OCI-LY1 (cell line): ENCODE data around the gene TRIOBP.

Experiments used
- H2AFZ ChIP-seq: fragments of 200-600 bp; sonication (generic), shearing (Covaris generic); 2 replicates; pipeline ENCODE4 v1.6.0; 2014; ENCODE audit warnings: antibody characterized with exemption, mild to moderate bottlenecking, low read length
- H3F3A ChIP-seq: fragments of 200-600 bp; sonication (generic), shearing (Covaris generic); 2 replicates; pipeline ENCODE4 v1.6.0; 2014; ENCODE audit warnings: mild to moderate bottlenecking, antibody characterized with exemption, low read length, moderate library complexity; ENCODE audit not compliant: insufficient read depth
- H3K27ac ChIP-seq: fragments of 200-600 bp; sonication (generic); 2 replicates; pipeline ENCODE4 v1.5.1; 2014; ENCODE audit warnings: low read length, mixed run types, mild to moderate bottlenecking, low read depth; ENCODE audit not compliant: poor library complexity, severe bottlenecking
- H3K27me3 ChIP-seq: fragments of 200-600 bp; sonication (generic); 2 replicates; pipeline ENCODE4 v1.6.0; 2014; ENCODE audit warnings: antibody characterized with exemption, mild to moderate bottlenecking, low read length, moderate library complexity; ENCODE audit not compliant: insufficient read depth
- H3K36me3 ChIP-seq: fragments of 200-600 bp; sonication (generic); 2 replicates; pipeline ENCODE4 v1.6.1; 2014; ENCODE audit warnings: mild to moderate bottlenecking, antibody characterized with exemption, low read length, moderate library complexity, mixed read lengths; ENCODE audit not compliant: insufficient read depth
- H3K4me1 ChIP-seq: fragments of 200-600 bp; sonication (generic); 2 replicates; pipeline ENCODE4 v1.5.1; 2014; ENCODE audit warnings: mild to moderate bottlenecking, low read length, moderate library complexity; ENCODE audit not compliant: insufficient read depth, severe bottlenecking
- H3K4me2 ChIP-seq: fragments of 200-600 bp; sonication (generic), shearing (Covaris generic); 2 replicates; pipeline ENCODE4 v1.6.1; 2014; ENCODE audit warnings: low read length
- H3K4me3 ChIP-seq: fragments of 200-600 bp; sonication (generic); 2 replicates; pipeline ENCODE4 v1.5.1; 2014; ENCODE audit warnings: low read length, low read depth, mild to moderate bottlenecking, mixed read lengths; ENCODE audit not compliant: poor library complexity, severe bottlenecking
- H3K79me2 ChIP-seq: fragments of 200-600 bp; shearing (Covaris generic); 2 replicates; pipeline ENCODE4 v1.6.1; 2016; ENCODE audit warnings: mixed run types, low read length, mixed read lengths; ENCODE audit not compliant: insufficient read depth
- H3K9ac ChIP-seq: fragments of 200-600 bp; sonication (generic), shearing (Covaris generic); 2 replicates; pipeline ENCODE4 v1.6.1; 2014; ENCODE audit warnings: mild to moderate bottlenecking, low read length, mixed read lengths
- H3K9me2 ChIP-seq: fragments of 200-600 bp; sonication (generic), shearing (Covaris generic); 2 replicates; pipeline ENCODE4 v1.6.1; 2014; ENCODE audit warnings: low read depth, mild to moderate bottlenecking, low read length, mixed read lengths
- H3K9me3 ChIP-seq: fragments of 200-600 bp; shearing (Covaris generic); 2 replicates; pipeline ENCODE4 v1.6.1; 2014; ENCODE audit warnings: low read length, mixed read lengths
- H4K20me1 ChIP-seq: fragments of 200-600 bp; sonication (generic), shearing (Covaris generic); 2 replicates; pipeline ENCODE4 v1.6.0; 2016; ENCODE audit warnings: mild to moderate bottlenecking, low read length; ENCODE audit not compliant: insufficient read depth
- EZH2 ChIP-seq: fragments of 200-600 bp; sonication (generic), shearing (Covaris generic); IDR thresholded peaks from 2 replicates; pipeline ENCODE4 v1.8.0; 2017; ENCODE audit warnings: borderline replicate concordance, mixed run types, mild to moderate bottlenecking, antibody characterized with exemption, low read length, moderate library complexity, mixed read lengths
- TF ChIP-seq, protein P1 (sequence below): fragments of 200-600 bp; sonication (generic), shearing (Covaris generic); IDR thresholded peaks from 2 replicates; pipeline ENCODE4 v1.5.1; 2017; ENCODE audit warnings: mild to moderate bottlenecking, antibody characterized with exemption, low read length, moderate library complexity, mixed read lengths

Gene TRIOBP

DNA sequence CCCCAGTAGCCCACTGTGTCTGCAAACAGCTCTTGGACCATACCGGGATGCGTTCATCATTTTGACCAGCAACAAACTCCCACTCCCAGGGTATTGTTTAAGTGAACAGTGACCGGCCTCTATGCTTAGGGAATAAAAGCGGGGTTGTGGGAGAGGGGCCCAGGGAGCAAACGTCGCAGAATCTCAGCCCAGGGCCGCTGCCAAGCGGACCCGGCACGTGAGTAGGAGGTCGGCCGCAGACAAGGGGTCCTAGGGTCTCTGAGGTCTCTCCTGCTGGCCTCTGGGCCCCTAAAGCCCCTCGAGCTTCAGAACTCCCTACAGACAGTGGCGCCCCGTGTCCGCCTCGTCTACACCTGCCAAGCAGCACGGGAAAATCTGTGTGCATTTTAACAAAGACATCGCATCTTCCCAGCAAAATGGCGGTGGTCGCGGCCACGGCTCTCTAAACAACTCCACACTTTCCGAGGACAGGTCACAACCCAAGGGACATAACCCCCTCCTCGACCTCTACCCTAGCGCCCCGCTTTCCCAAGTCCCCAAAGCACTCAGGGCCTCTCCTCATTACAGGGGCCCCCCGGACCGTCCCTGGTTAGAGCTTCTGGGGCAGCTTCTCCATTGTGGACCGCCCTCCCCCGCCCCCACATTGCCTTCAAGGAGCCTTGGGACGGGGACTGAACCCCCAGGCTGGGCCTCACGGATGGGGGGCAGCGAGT lies 106.9 kb downstream of the TRIOBP start:
- no peak for TF ChIP-seq EZH2
- TF ChIP-seq, protein P1, sequence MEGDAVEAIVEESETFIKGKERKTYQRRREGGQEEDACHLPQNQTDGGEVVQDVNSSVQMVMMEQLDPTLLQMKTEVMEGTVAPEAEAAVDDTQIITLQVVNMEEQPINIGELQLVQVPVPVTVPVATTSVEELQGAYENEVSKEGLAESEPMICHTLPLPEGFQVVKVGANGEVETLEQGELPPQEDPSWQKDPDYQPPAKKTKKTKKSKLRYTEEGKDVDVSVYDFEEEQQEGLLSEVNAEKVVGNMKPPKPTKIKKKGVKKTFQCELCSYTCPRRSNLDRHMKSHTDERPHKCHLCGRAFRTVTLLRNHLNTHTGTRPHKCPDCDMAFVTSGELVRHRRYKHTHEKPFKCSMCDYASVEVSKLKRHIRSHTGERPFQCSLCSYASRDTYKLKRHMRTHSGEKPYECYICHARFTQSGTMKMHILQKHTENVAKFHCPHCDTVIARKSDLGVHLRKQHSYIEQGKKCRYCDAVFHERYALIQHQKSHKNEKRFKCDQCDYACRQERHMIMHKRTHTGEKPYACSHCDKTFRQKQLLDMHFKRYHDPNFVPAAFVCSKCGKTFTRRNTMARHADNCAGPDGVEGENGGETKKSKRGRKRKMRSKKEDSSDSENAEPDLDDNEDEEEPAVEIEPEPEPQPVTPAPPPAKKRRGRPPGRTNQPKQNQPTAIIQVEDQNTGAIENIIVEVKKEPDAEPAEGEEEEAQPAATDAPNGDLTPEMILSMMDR, result no peak
- peak overlapping the region; percentile 73 for H3K4me3 ChIP-seq
- no peaks in the 10 kb centered on the region; the same call in 1 of the 2 replicates for H3F3A ChIP-seq
- peak overlapping the region; percentile 7 for H3K27ac ChIP-seq
- peaks cover 66% of the 10 kb centered on the region for H3K4me1 ChIP-seq
- no peaks in the 10 kb centered on the region; the same call in 1 of the 2 replicates for H3K36me3 ChIP-seq
- H3K4me2 ChIP-seq, result peak overlapping the region; percentile 55; the same call in 1 of the 2 replicates
- no peak overlapping the region for H2AFZ ChIP-seq
- H3K9me3 ChIP-seq, result no peaks in the 10 kb centered on the region
- no peaks in the 10 kb centered on the region for H3K79me2 ChIP-seq
- H3K9ac ChIP-seq, result peak overlapping the region; percentile 49; the same call in 1 of the 2 replicates
- H3K27me3 ChIP-seq, result peaks cover 10% of the 10 kb centered on the region; the same call in 1 of the 2 replicates
- H3K9me2 ChIP-seq, result no peaks in the 10 kb centered on the region
- no peaks in the 10 kb centered on the region for H4K20me1 ChIP-seq

DNA sequence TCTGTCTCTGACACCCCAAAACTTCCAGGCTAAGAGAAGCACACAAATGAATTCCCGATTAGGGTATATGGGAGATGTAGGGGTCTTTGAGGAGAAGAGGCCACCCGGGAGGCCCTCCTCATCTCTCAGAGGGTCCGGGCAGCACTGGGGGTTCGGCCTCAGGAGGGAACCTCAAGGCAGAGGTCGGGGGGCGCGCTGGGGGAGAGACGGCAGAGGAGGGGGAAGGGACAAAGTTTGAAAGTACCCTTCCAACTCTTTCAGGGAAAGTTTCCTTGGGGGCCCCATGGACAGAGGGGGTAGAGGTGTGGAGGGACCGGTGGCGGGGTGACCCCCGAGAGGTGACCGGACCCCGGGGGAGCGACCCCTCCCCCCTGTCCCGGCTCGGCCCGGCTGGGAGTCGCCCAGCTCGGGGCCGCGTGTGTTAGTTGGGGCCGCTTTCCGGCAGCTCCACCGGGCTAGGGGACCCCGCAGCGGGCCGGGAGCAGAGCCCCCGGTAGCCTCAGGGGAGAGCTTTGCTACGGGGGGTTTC lies 107.6 kb downstream of the TRIOBP start:
- peaks cover 68% of the 10 kb centered on the region for H3K4me1 ChIP-seq
- H2AFZ ChIP-seq, result no peak overlapping the region
- peak overlapping the region; percentile 55 for H3K4me2 ChIP-seq

DNA sequence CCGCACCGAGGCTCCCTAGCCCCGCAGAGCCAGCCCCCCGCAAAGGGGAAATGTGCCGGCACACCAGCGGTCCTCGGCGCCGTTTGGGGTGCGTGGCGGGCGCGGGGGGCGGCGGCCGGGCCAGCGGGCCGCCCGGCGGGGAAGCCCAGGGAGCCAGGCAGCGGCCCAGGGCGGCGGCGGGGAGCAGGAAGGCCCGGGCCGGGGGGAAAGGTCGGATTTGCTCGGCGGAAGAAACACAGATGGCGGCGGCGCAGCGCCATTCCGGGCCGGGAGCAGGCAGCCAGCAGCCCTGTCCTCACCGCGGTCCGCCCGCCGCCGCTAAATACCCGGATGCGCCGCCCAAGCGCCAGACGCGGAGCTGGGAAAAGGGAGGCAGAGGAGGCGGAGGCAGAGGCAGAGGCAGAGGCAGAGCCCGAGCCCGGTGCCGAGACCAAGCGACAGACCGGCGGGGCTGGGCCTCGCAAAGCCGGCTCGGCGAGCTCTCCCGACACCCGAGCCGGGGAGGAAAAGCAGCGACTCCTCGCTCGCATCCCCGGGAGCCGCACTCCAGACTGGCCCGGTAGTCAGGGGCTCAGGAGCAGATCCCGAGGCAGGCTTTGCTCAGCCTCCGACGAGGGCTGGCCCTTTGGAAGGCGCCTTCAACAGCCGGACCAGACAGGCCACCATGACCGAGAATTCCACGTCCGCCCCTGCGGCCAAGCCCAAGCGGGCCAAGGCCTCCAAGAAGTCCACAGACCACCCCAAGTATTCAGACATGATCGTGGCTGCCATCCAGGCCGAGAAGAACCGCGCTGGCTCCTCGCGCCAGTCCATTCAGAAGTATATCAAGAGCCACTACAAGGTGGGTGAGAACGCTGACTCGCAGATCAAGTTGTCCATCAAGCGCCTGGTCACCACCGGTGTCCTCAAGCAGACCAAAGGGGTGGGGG lies 108.3 kb downstream of the TRIOBP start:
- Histone ChIP-seq H3K9ac (peak overlapping the region; percentile 49; the same call in 1 of the 2 replicates), H3K27me3 (peaks cover 10% of the 10 kb centered on the region; the same call in 1 of the 2 replicates)

More for the DNA sequence above, 107.6 kb downstream of the TRIOBP start:
- Histone ChIP-seq H3K27ac (peak overlapping the region; percentile 7), H3K9me3 (no peaks in the 10 kb centered on the region), H3K79me2 (no peaks in the 10 kb centered on the region), H4K20me1 (no peaks in the 10 kb centered on the region), H3K9me2 (no peaks in the 10 kb centered on the region), H3K4me3 (peak overlapping the region; percentile 73), H3K9ac (peak overlapping the region; percentile 49; the same call in 1 of the 2 replicates), H3K36me3 (no peaks in the 10 kb centered on the region), H3F3A (no peaks in the 10 kb centered on the region; the same call in 1 of the 2 replicates), H3K27me3 (peaks cover 10% of the 10 kb centered on the region; the same call in 1 of the 2 replicates)
- TF ChIP-seq, protein P1, result no peak
- no peak for TF ChIP-seq EZH2

More for the DNA sequence above, 108.3 kb downstream of the TRIOBP start:
- H2AFZ ChIP-seq, result no peak overlapping the region
- peaks cover 71% of the 10 kb centered on the region for H3K4me1 ChIP-seq
- H3K79me2 ChIP-seq, result no peaks in the 10 kb centered on the region
- TF ChIP-seq EZH2, result no peak; the same call in 1 of the 2 replicates
- TF ChIP-seq, protein P1, result no peak
- no peaks in the 10 kb centered on the region; the same call in 1 of the 2 replicates for H3K36me3 ChIP-seq
- peak overlapping the region; percentile 73 for H3K4me3 ChIP-seq
- H3F3A ChIP-seq, result no peaks in the 10 kb centered on the region; the same call in 1 of the 2 replicates
- H4K20me1 ChIP-seq, result no peaks in the 10 kb centered on the region
- H3K9me2 ChIP-seq, result no peaks in the 10 kb centered on the region
- H3K27ac ChIP-seq, result peak overlapping the region; percentile 5
- H3K9me3 ChIP-seq, result no peaks in the 10 kb centered on the region
- peak overlapping the region; percentile 55 for H3K4me2 ChIP-seq
